ENCODE measurements around the gene DUSP15. TPM values are rescaled to one million over a fixed set of nuclear protein-coding genes. Genes with fewer than 3 reads are reported as not detected.

DUSP15 gene
- polyA plus RNA-seq, 1 donor (not counting 4 experiments of a cell fraction or from before 2014, with no cell fraction given): not detected

- dilution Hi-C loops (cut with MboI; ENCODE audit: extremely low pct_ligation_motif_present, low sequenced_read_pairs): no loop called here
- DNase-seq (ENCODE audit: low read depth, low spot score): no peak
- no peak for FAIRE-seq
- H3K9me3 ChIP-seq (ENCODE audit: control insufficient read depth, low read depth, low read length): no peaks in the 10 kb centered on the region
- H3K36me3 ChIP-seq (ENCODE audit: control insufficient read depth in 2 of 2, extremely low read depth in 1 of 2, insufficient read depth in 2 of 2, low read length in 2 of 2): no peaks in the 10 kb centered on the region
- no peaks in the 10 kb centered on the region for H3K9me1 ChIP-seq (ENCODE audit: control insufficient read depth, extremely low read depth, insufficient read depth, low read length)
- no peak within 1 kb of the TSS for H3K4me3 ChIP-seq (ENCODE audit: control insufficient read depth in 2 of 3, extremely low read depth in 1 of 3, insufficient read depth in 2 of 3, low read depth in 1 of 3, low read length in 3 of 3)
- H3K27ac ChIP-seq (ENCODE audit: control insufficient read depth, insufficient read depth, low read length): no peak within 1 kb of the TSS
- H3K27me3 ChIP-seq (ENCODE audit: control insufficient read depth, extremely low read depth, insufficient read depth, low read length): peaks cover 37% of the 10 kb centered on the region
- H3K4me1 ChIP-seq (ENCODE audit: control insufficient read depth, extremely low read depth, insufficient read depth, low read length): no peaks in the 10 kb centered on the region
- TF ChIP-seq CTCF (optimal IDR thresholded peaks at IDR 0.05 in 1 of 3, IDR thresholded peaks at IDR 0.05 in 1 of 3, conservative IDR thresholded peaks at IDR 0.05 in 1 of 3; ENCODE audit: extremely low read depth in 1 of 3, insufficient read depth in 2 of 3, low read length in 3 of 3) (no peak), EZH2 (IDR thresholded peaks at IDR 0.05; ENCODE audit: low read length) (no peak)
- peaks cover 3% of the 10 kb centered on the region for H4K20me1 ChIP-seq (ENCODE audit: control insufficient read depth, extremely low read depth, insufficient read depth, low read length)
- H3K9ac ChIP-seq (ENCODE audit: control insufficient read depth, extremely low read depth, insufficient read depth, low read length): no peak within 1 kb of the TSS
- no peak within 1 kb of the TSS for H2AFZ ChIP-seq (ENCODE audit: control insufficient read depth, low read length)
- no peaks in the 10 kb centered on the region for H3K79me2 ChIP-seq (ENCODE audit: control insufficient read depth, insufficient read depth, low read length)
- no peak within 1 kb of the TSS for H3K4me2 ChIP-seq (ENCODE audit: control insufficient read depth, extremely low read depth, insufficient read depth, low read depth, low read length)
Measured at GRCh38 chr20:31845300-31845863, 24.9 kb downstream of the DUSP15 start, which contains the start of gene FOXS1. TSS of gene FOXS1 (minus strand) at chr20:31845604. CDS start at chr20:31845542, 62 bp downstream.

- no peak for DNase-seq (ENCODE audit: low read depth, low spot score)
- H2AFZ ChIP-seq (ENCODE audit: control insufficient read depth, low read length): no peak overlapping the region
- FAIRE-seq: no peak
- no peaks in the 10 kb centered on the region for H3K9me3 ChIP-seq (ENCODE audit: control insufficient read depth, low read depth, low read length)
- H3K4me3 ChIP-seq (ENCODE audit: control insufficient read depth in 2 of 3, extremely low read depth in 1 of 3, insufficient read depth in 2 of 3, low read depth in 1 of 3, low read length in 3 of 3): no peak overlapping the region
- H3K4me2 ChIP-seq (ENCODE audit: control insufficient read depth, extremely low read depth, insufficient read depth, low read depth, low read length): no peak overlapping the region
- dilution Hi-C loops (cut with MboI; ENCODE audit: extremely low pct_ligation_motif_present, low sequenced_read_pairs): no loop called here
- peaks cover 3% of the 10 kb centered on the region for H4K20me1 ChIP-seq (ENCODE audit: control insufficient read depth, extremely low read depth, insufficient read depth, low read length)
- no peaks in the 10 kb centered on the region for H3K79me2 ChIP-seq (ENCODE audit: control insufficient read depth, insufficient read depth, low read length)
- no peaks in the 10 kb centered on the region for H3K4me1 ChIP-seq (ENCODE audit: control insufficient read depth, extremely low read depth, insufficient read depth, low read length)
- H3K9ac ChIP-seq (ENCODE audit: control insufficient read depth, extremely low read depth, insufficient read depth, low read length): no peak overlapping the region
- H3K27ac ChIP-seq (ENCODE audit: control insufficient read depth, insufficient read depth, low read length): no peak overlapping the region
- TF ChIP-seq EZH2 (IDR thresholded peaks at IDR 0.05; ENCODE audit: low read length) (no peak), CTCF (optimal IDR thresholded peaks at IDR 0.05 in 1 of 3, IDR thresholded peaks at IDR 0.05 in 1 of 3, conservative IDR thresholded peaks at IDR 0.05 in 1 of 3; ENCODE audit: extremely low read depth in 1 of 3, insufficient read depth in 2 of 3, low read length in 3 of 3) (no peak)
- peaks cover 31% of the 10 kb centered on the region for H3K27me3 ChIP-seq (ENCODE audit: control insufficient read depth, extremely low read depth, insufficient read depth, low read length)
- H3K36me3 ChIP-seq (ENCODE audit: control insufficient read depth in 2 of 2, extremely low read depth in 1 of 2, insufficient read depth in 2 of 2, low read length in 2 of 2): no peaks in the 10 kb centered on the region
- H3K9me1 ChIP-seq (ENCODE audit: control insufficient read depth, extremely low read depth, insufficient read depth, low read length): no peaks in the 10 kb centered on the region
Measured at GRCh38 chr20:31844737-31845299, 25.5 kb downstream of the DUSP15 start.

All from keratinocyte (primary cell).